Measurements from ENCODE around the gene AFF3.

DNA sequence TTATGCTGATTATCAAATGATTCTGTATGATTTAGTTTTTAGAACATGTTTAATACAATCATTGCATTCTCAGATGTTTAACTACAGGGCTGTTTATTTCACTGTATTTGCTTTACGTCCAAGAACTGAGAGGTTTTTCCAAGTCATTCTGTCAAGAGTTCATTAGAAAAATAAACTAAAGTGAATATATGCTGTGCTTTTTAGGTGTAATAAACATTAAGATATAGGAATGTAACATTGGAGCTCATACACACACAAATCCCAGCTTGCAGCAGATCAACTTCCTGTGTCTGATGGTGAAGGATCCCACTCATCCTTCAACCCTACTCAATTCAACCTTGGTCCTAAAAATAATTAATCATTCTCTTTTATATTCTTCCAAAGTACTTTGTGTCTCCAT is 285.0 kb downstream of the AFF3 start:
- TF ChIP-seq, protein P1, sequence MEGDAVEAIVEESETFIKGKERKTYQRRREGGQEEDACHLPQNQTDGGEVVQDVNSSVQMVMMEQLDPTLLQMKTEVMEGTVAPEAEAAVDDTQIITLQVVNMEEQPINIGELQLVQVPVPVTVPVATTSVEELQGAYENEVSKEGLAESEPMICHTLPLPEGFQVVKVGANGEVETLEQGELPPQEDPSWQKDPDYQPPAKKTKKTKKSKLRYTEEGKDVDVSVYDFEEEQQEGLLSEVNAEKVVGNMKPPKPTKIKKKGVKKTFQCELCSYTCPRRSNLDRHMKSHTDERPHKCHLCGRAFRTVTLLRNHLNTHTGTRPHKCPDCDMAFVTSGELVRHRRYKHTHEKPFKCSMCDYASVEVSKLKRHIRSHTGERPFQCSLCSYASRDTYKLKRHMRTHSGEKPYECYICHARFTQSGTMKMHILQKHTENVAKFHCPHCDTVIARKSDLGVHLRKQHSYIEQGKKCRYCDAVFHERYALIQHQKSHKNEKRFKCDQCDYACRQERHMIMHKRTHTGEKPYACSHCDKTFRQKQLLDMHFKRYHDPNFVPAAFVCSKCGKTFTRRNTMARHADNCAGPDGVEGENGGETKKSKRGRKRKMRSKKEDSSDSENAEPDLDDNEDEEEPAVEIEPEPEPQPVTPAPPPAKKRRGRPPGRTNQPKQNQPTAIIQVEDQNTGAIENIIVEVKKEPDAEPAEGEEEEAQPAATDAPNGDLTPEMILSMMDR (IDR thresholded peaks at IDR 0.05) = no peak
- TF ChIP-seq POLR2A (IDR thresholded peaks at IDR 0.05) = no peak

Measured in stomach (tissue), 4 donors.